Fibroblast of mammary gland (primary cell): ENCODE results near the gene ANKRD9.

Source experiments
- DNase-seq: peaks from one replicate; pipeline ENCODE4 v3.0.0-alpha.2; 2010; ENCODE audit warnings: low read depth
- H3K4me3 ChIP-seq: 2 replicates; pipeline ENCODE4 v1.5.1; 2011; ENCODE audit warnings: low read depth, mild to moderate bottlenecking, low read length, moderate library complexity; ENCODE audit not compliant: control insufficient read depth
- TF ChIP-seq, protein P1 (sequence below): conservative IDR thresholded peaks from 2 replicates; pipeline ENCODE4 v1.5.1; 2011; ENCODE audit warnings: low read depth, low read length, inconsistent platforms; ENCODE audit not compliant: control insufficient read depth, insufficient read depth

Gene ANKRD9

DNA sequence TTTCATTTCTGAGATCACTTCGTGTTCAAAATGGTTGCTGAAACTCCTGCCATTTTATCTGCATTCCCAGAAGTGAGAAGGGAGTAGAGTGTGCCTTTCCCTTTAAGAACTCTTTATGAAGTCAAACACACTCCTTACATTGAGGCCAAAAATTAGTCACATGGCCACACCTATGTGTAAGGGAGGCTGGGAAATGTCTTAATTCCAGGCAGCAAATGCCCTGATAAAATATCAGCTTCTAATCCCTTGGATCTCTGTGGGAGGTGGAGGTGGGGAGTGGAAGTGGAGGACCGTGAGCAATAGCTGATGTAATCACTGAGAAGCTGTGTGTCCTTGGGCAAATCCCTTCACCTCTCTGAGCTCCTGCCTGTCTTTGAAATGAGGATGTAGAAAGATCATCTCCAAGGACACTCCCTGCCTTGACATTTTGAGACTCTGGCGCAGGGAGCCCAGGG, 22.7 kb upstream of the ANKRD9 start:
- no peak overlapping the region for H3K4me3 ChIP-seq
- no peak for DNase-seq
- TF ChIP-seq, protein P1, sequence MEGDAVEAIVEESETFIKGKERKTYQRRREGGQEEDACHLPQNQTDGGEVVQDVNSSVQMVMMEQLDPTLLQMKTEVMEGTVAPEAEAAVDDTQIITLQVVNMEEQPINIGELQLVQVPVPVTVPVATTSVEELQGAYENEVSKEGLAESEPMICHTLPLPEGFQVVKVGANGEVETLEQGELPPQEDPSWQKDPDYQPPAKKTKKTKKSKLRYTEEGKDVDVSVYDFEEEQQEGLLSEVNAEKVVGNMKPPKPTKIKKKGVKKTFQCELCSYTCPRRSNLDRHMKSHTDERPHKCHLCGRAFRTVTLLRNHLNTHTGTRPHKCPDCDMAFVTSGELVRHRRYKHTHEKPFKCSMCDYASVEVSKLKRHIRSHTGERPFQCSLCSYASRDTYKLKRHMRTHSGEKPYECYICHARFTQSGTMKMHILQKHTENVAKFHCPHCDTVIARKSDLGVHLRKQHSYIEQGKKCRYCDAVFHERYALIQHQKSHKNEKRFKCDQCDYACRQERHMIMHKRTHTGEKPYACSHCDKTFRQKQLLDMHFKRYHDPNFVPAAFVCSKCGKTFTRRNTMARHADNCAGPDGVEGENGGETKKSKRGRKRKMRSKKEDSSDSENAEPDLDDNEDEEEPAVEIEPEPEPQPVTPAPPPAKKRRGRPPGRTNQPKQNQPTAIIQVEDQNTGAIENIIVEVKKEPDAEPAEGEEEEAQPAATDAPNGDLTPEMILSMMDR: no peak

DNA sequence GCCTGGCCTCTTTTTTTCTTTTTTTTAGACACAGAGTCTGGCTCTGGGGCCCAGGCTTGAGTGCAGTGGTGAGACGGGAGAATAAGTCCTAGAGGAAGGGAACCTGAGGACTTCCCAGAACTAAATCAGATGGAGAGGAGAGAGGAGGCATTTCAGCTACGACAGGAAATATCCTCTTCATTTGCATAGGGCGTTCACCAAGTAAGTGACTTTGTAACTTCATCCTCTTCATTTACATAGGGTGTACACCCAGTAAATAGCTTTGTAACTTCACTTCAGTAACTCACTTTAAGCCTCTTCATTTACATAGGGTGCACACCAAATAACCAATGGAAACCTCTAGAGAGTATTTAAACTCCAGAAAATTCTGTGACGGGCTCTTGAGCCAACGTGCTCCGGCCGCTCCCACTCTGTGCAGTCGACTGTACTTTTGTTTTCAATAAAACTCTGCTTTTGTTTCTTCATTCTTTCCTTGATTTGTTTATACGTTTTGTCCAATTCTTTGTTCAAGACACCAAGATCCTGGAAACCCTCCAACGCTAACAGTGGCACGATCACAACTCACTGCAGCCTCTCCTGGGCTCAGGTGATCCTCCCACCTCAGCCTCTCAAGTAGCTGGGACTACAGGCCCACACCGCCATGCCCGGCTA, 21.4 kb upstream of the ANKRD9 start:
- no peak for DNase-seq
- TF ChIP-seq, protein P1: no peak
- no peak overlapping the region for H3K4me3 ChIP-seq

DNA sequence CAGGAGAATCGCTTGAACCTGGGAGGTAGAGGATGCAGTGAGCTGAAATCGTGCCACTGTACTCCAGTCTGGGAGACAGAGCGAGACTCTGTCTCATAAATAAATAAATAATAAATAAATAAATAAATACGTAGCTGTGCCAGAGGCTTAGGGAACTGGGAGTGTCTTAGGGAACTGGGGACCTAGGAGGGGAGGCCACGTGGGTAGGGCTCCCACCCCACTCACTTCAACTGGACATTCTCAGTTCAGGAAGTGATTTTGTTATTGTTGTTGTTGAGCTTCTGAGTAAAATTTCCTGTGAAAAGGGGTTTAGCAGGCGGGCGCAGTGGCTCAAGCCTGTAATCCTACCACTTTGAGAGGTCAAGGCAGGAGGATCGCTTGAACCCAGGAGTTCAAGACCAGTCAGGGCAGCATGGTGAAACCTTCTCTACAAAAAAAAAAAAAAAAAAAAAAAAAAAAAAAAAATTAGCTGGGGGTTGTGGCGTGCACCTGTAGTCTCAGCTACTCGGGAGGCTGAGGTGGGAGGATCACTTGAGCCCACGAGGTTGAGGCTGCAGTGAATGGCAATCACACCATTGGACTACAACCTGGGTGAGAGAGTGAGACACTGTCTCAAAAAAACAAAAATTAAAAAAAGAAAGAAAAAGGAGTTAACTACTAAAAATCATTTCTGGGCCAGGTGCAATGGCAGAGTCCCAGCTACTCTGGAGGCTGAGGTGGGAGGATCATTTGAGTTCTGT, 19.0 kb upstream of the ANKRD9 start:
- no peak overlapping the region for H3K4me3 ChIP-seq
- TF ChIP-seq, protein P1: no peak
- DNase-seq: no peak

DNA sequence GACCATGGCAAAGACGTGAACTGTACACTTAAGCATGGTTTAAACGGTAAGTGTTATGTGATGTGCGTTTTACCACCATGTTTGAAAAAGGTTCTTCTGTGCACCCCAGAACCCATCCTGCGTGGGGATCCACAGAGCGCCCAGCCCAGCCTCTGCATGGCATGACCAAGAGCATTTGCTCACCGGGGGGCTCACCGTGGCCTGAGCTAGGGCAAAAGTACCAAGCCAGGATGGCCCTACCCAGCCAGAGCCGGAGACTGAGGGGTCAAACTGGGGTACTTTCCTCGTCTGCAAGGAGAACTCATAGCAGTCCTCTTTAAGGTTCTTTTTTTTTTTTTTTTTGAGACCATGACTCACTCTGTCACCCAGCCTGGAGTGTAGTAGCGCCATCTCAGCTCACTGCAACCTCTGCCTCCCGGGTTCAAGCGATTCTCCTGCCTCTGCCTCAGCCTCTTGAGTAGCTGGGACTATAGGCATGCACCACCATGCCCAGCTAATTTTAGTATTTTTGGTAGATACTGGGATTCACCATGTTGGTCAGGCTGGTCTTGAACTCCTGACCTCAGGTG, 16.4 kb upstream of the ANKRD9 start:
- no peak overlapping the region for H3K4me3 ChIP-seq
- TF ChIP-seq, protein P1: no peak
- no peak for DNase-seq

DNA sequence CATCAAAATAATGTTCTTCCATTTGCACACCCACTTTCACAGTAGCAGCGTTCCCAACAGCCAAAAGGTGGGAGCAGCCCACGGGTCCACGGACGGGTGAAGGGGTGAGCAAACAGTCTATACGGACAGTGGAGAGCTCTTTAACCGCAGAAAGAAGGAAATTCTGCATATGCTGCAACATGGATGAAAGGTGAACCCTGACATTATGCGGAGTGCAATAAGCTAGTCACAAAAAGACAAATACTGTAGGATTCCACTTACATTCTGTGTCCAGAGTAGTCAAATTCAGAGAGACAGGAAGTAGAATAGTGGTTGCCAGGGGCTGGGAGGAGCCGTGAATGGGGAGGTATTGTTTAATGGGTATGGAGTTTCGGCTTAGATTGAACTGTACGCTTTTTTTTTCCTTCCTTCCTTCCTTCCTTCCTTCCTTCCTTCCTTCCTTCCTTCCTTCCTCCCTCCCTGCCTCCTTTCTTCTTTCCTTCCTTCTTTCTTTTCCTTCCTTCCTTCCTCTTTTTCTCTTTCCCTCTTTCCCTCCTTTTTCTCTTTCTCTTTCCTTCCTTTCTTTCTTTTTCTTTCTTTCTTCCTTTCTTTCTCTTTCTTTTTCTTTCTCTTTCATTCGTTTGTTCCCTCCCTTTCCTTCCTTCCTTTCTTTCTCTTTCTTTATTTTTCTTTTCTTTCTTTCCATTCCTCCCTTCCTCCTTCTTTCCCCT, 15.8 kb upstream of the ANKRD9 start:
- H3K4me3 ChIP-seq: peak overlapping the region; percentile 77
- DNase-seq: peak; percentile 67
- TF ChIP-seq, protein P1: no peak

DNA sequence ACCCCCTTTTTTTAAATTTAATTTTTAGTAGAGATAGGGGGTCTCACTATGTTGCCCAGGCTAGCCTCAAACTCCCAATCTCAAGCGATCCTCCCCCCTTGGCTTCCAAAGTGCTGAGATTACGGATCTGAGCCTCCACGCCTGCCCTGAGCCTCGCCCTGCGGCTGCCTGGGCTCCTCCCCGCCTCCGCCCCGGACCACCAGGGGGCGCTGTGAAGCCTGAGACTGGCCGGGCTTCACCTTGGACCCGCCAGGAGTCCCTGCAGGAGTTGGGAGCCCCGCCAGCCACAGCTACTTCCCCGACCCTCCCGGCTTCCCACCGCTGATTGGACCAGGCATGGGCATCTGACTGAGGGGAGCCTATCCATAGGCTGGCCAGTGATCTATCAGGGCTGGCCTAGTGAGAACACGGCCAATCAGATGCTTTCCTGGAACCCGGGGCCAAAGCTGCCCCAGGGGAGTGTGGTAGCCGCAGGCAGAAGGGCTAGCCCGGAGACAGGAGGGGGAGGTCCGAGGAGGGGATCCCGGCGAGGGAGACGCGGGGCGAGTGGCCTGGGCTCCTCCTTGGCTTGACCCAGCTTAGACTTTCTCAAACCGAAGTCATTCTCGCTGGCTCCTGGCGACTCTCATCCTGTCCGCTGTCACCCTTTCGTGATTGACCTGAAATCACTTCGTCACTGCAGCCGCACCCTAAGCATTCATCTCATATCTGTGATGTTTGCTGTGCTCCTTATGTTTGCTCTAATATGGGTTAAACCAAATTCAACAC, 15.1 kb upstream of the ANKRD9 start:
- peak; percentile 98 for DNase-seq
- TF ChIP-seq, protein P1: peak; percentile 85
- H3K4me3 ChIP-seq: peak overlapping the region; percentile 77
